HEK293T (cell line): ENCODE measurements around the gene TAOK2.

Experiments used
- CTCF ChIA-PET: fragments of 350-600 bp; formaldehyde crosslinking; extraction: SDS; loops from one replicate; lab custom pipeline; 2021; ENCODE audit warnings: antibody characterized with exemption, inconsistent platforms; lab: Yijun Ruan, JAX
- POLR2A ChIA-PET: fragments of 350-600 bp; formaldehyde crosslinking; extraction: SDS; loops from one replicate; lab custom pipeline; 2020; ENCODE audit warnings: antibody characterized with exemption, inconsistent platforms; lab: Yijun Ruan, JAX
- DNase-seq: peaks from one replicate; pipeline ENCODE4 v3.0.0; 2012; ENCODE audit warnings: mixed read lengths; ENCODE audit errors: extremely low spot score
- ARNT ChIP-seq: fragments of 450-650 bp; IDR thresholded peaks from 2 replicates; pipeline ENCODE4 v1.6.1; 2017; ENCODE audit warnings: mild to moderate bottlenecking
- BHLHE40 ChIP-seq: fragments of 450-650 bp; IDR thresholded peaks from 2 replicates; pipeline ENCODE4 v1.6.1; 2016; ENCODE audit warnings: mild to moderate bottlenecking, moderate library complexity, borderline replicate concordance
- CTBP1 ChIP-seq: fragments of 450-650 bp; IDR thresholded peaks from 2 replicates; pipeline ENCODE4 v1.6.1; 2016; ENCODE audit warnings: borderline replicate concordance
- ELF4 ChIP-seq: fragments of 450-650 bp; IDR thresholded peaks from 2 replicates; pipeline ENCODE4 v1.6.1; 2017; ENCODE audit warnings: antibody characterized with exemption
- FOXA1 ChIP-seq: fragments of 450-650 bp; IDR thresholded peaks from 2 replicates; pipeline ENCODE4 v1.6.1; 2016; ENCODE audit warnings: mild to moderate bottlenecking
- FOXK2 ChIP-seq: fragments of 450-650 bp; IDR thresholded peaks from 2 replicates; pipeline ENCODE4 v1.6.1; 2016; ENCODE audit warnings: mild to moderate bottlenecking
- FOXM1 ChIP-seq: fragments of 450-650 bp; IDR thresholded peaks from 2 replicates; pipeline ENCODE4 v1.6.1; 2017; ENCODE audit warnings: mild to moderate bottlenecking, borderline replicate concordance
- HDGF ChIP-seq: fragments of 450-650 bp; IDR thresholded peaks from 2 replicates; pipeline ENCODE4 v1.6.1; 2017; ENCODE audit warnings: antibody characterized with exemption, borderline replicate concordance
- L3MBTL2 ChIP-seq: fragments of 450-650 bp; conservative IDR thresholded peaks from 2 replicates; pipeline ENCODE4 v1.6.1; 2016; ENCODE audit warnings: mild to moderate bottlenecking
- LEF1 ChIP-seq: fragments of 450-650 bp; IDR thresholded peaks from 2 replicates; pipeline ENCODE4 v1.6.1; 2017; ENCODE audit warnings: mild to moderate bottlenecking, borderline replicate concordance
- NFRKB ChIP-seq: fragments of 450-650 bp; IDR thresholded peaks from 2 replicates; pipeline ENCODE4 v1.6.1; 2016; ENCODE audit warnings: mild to moderate bottlenecking, moderate library complexity
- PKNOX1 ChIP-seq: fragments of 450-650 bp; IDR thresholded peaks from 2 replicates; pipeline ENCODE4 v1.6.1; 2016
- SP1 ChIP-seq: fragments of 450-650 bp; IDR thresholded peaks from 2 replicates; pipeline ENCODE4 v1.6.1; 2017
- SUZ12 ChIP-seq: fragments of 450-650 bp; IDR thresholded peaks from 2 replicates; pipeline ENCODE4 v1.6.1; 2016; ENCODE audit warnings: mild to moderate bottlenecking
- TARDBP ChIP-seq: fragments of 450-650 bp; IDR thresholded peaks from 2 replicates; pipeline ENCODE4 v1.6.1; 2016
- ZNF384 ChIP-seq: fragments of 450-650 bp; IDR thresholded peaks from 2 replicates; pipeline ENCODE4 v1.6.1; 2016

TAOK2 gene

GRCh38 chr16:30024451-30024850, 50.8 kb downstream of the TAOK2 start:
- ChIA-PET CTCF (interaction anchor here (0.6 kb wide), 1 partner anchor 268 kb away, joined by 3 read pairs; no protein-coding TSS in a partner anchor), POLR2A (no interaction called here)
- DNase-seq: no peak

GRCh38 chr16:30025156-30025555, 51.5 kb downstream of the TAOK2 start:
- DNase-seq: no peak
- ChIA-PET POLR2A (no interaction called here), CTCF (interaction anchor here (0.6 to 0.7 kb wide), 2 partner anchors 125 to 268 kb away, joined by 3 read pairs; partner anchors contain the start of gene ASPHD1)
- TF ChIP-seq PKNOX1: no peak
- TF ChIP-seq NFRKB: no peak
- no peak for TF ChIP-seq SUZ12
- TF ChIP-seq HDGF: no peak
- no peak for TF ChIP-seq ARNT
- TF ChIP-seq FOXK2: no peak
- TF ChIP-seq TARDBP: no peak
- TF ChIP-seq SP1: no peak
- no peak for TF ChIP-seq FOXM1
- TF ChIP-seq L3MBTL2: no peak
- no peak for TF ChIP-seq ELF4
- TF ChIP-seq BHLHE40: no peak
- TF ChIP-seq CTBP1: no peak
- no peak for TF ChIP-seq FOXA1
- no peak for TF ChIP-seq ZNF384

More at GRCh38 chr16:30024451-30024850, 50.8 kb downstream of the TAOK2 start:
- no peak for TF ChIP-seq ELF4

GRCh38 chr16:30025574-30025973, 51.9 kb downstream of the TAOK2 start:
- TF ChIP-seq ARNT: no peak
- TF ChIP-seq L3MBTL2: no peak
- TF ChIP-seq SUZ12: no peak
- TF ChIP-seq ZNF384: no peak
- POLR2A ChIA-PET: no interaction called here
- CTCF ChIA-PET: interaction anchor here (0.7 kb wide), 1 partner anchor 126 kb away, joined by 3 read pairs; the partner anchor contains the start of gene ASPHD1

GRCh38 chr16:30026449-30026848, 52.8 kb downstream of the TAOK2 start:
- DNase-seq: no peak
- POLR2A ChIA-PET: no interaction called here
- CTCF ChIA-PET: interaction anchor here (0.6 kb wide), 1 partner anchor 908 kb away, joined by 3 read pairs; no protein-coding TSS in a partner anchor
- TF ChIP-seq FOXK2: no peak
- TF ChIP-seq HDGF: no peak
- TF ChIP-seq PKNOX1: no peak

More at GRCh38 chr16:30025574-30025973, 51.9 kb downstream of the TAOK2 start:
- DNase-seq: no peak

GRCh38 chr16:30027588-30028437, 54.1 kb downstream of the TAOK2 start:
- ChIA-PET POLR2A (interaction anchor here (1.1 to 1.2 kb wide), 2 partner anchors 33 to 65 kb away, joined by 4 read pairs; partner anchors contain the start of gene HIRIP3), CTCF (no interaction called here)
- no peak for DNase-seq

GRCh38 chr16:30028438-30029076, 54.9 kb downstream of the TAOK2 start:
- no peak for TF ChIP-seq SP1
- no peak for TF ChIP-seq LEF1
- TF ChIP-seq PKNOX1: no peak
- TF ChIP-seq FOXA1: no peak
- DNase-seq: no peak
- ChIA-PET POLR2A (interaction anchor here (0.5 to 1.2 kb wide), 3 partner anchors 33 to 165 kb away, joined by 3 to 4 read pairs (median 4); partner anchors contain the start of gene HIRIP3), CTCF (no interaction called here)

More at GRCh38 chr16:30027588-30028437, 54.1 kb downstream of the TAOK2 start:
- no peak for TF ChIP-seq ZNF384
